Measurements from ENCODE around the gene PAEP.

Gene PAEP

DNA sequence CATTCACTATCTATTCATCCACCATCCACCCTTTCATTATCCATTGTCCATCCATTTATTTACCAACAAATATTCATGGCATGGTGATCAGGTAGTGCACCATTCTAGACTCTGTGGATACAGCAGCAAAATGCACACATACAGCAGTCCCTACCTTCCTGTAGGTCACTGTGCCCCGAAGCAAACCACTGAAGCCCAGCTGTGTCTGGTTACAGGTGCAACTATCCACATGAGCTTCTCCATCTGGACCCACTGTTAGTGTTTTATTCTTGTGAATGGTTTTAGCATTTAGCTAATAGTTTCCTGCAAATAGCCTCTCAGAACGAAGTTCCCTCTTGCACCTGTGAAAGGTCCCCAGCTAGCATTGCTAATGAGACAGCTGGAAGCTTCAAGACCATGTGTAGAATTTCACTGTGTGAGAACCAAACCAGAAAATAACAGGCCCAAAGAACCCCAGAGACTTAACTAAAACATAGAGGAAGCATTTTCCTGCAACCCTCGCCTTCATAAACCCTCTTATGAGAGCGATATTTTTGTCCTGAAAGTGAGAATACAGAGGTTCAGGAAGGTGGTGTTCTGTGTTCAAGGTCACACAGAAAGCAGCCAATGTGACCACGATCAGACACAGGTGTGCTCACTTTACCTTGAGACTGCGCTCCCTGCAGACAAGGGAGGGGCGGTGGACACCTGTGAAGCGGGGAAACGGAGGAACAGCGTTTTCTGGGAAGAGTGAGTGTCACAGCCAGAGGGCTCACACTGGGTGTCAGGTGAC, 18.5 kb downstream of the PAEP start:
- no peak for DNase-seq

DNA sequence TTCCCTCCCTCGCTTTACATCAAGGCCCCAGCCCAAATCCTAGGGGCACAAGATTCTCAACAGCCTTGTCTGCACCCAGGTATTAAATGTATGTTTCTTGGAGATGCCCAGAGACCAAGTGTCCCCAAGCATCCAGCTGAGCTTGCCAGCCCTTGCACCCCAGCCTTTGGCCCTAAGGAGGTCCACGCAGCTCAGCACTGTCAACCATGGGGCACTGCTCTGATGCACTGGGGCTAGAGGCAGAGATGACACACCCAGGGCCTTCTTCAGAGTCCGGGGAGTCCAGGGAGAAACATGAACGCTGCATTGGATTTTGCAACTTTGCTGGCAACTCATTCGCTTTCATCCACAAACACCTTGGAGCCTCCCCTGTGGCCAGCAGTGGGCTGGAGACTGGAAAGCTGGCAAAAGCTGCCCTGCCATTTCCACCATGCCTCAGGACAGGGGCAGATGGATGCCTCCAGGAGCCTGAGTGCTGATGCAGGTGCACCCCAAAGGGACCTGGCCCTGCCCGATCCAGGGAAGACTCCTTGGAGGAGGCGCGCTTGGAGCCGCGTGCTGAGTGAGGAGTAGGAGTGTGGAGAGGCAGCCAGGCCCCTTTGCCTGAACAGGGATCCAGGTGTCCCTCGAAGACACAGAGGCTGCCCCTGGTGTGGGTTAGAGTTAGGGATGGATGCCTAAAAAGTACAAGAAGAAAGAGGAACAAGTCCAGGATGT, 19.3 kb downstream of the PAEP start:
- no peak for DNase-seq

- no peak for DNase-seq
These were observed 20.3 kb downstream of the PAEP start for GRCh38 chr9:135581636-135582426.

DNA sequence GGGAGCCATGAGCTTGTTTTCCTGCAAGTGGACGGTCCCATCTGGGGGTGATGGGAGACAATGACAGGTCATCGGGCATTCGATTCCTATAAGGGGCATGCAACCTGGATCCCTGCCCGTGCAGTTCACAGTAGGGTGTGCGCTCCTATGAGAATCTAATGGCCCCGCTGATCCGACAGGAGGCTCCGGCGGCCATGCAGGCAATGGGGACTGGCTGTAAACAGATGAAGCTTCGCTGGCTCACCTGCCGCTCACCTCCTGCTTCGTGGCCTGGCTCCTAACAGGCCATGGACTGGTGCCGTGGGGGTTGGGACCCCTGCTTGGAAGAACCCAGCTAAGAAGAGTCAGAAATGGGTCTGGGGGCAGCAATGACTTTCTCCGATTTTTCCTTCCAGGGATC, 21.0 kb downstream of the PAEP start:
- no peak for DNase-seq

DNA sequence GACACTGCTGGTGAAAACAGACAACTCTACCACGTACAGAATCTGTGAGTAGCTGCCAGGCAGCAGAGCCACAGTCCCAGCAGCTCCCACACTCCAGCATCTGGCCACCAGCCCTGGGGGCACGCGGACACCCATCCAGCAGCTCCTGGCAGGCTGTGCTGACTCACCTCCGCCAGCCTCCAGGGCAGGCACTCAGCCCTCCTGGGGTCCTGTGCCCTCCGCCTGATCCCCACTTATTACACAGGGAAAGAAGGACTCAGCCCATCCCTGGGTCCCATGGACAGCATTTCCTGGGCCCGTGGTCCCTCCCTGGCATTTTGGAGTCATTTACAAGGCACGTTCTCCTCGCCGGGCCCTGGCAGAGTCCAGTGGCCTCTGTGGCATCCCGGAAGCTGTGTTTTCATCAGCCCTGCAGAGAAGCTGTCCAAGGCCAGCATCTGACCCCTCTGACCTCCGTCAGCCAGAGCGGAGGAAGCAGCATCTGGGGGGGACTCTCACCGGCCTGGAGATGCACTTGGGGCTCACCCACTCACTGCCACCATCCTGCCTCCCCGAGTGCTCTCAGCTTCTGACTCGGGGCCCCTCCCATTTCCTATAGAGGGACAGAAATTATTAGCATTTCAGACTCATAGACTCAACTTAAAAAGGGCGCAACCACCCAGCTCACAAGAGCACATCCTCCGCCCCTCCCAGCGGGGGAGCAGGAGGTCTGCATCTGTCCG, 21.6 kb downstream of the PAEP start:
- DNase-seq = no peak

GRCh38 chr9:135583688-135584011, 22.1 kb downstream of the PAEP start:
- DNase-seq = no peak

DNA sequence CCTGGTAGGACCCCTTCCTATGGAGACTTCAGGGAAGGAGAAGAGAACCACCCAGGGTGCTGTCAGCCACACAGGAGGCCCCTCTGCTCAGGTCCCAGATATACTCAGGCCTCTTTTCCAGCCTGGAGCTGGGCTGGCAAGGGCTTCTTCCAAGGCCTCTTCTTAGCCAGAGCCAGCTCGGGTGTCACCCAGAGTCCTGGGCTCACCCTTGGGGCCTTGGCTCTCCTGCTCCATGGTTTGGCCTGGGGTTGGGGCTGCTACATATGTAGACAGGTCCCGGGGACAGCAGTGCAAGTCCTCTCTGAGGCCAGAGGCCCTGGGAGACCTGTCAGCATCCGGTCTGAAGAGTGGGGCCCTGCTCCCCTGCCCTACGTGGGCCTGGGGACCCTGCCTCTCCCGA, 22.8 kb downstream of the PAEP start:
- DNase-seq = no peak

GRCh38 chr9:135584934-135585333, 23.4 kb downstream of the PAEP start:
- DNase-seq = no peak

- no peak for DNase-seq
These were observed 25.1 kb downstream of the PAEP start for GRCh38 chr9:135586601-135587109.

DNA sequence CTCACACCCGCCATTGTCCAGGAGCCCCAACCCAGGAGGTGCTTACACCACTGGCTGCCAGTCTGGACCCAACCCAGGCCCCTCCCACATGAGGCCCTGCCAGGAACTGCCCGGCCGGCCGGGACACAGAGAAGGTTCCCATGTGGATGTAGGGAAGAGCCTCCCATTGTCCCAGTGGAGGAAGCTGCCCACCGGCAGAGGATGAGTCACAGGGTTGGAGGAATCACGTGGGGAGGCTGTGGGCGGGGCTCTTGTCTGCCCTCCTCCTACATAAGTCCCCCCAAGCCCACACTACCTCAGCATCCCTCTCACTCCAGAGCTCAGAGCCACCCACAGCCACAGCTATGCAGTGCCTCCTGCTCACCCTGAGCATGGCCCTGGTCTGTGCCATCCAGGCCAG, 26.1 kb downstream of the PAEP start:
- no peak for DNase-seq

DNA sequence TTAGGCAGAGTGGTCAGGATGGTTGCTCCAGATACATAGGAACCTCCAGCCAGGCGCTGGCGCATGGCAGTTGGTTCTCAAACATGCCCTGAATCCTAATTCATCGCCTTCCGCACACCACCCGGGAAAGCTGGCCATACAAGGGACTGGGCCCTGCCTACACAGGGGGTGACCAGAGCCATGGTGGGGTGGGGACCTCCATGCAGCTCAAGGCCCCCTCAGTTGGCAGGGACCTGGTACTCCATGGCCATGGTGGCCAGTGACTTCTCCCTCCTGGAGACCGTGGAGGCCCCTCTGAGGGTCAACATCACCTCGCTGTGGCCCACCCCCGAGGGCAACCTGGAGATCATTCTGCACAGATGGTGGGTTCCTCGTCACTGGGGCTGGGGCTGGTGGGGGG, 26.8 kb downstream of the PAEP start:
- no peak for DNase-seq

DNA sequence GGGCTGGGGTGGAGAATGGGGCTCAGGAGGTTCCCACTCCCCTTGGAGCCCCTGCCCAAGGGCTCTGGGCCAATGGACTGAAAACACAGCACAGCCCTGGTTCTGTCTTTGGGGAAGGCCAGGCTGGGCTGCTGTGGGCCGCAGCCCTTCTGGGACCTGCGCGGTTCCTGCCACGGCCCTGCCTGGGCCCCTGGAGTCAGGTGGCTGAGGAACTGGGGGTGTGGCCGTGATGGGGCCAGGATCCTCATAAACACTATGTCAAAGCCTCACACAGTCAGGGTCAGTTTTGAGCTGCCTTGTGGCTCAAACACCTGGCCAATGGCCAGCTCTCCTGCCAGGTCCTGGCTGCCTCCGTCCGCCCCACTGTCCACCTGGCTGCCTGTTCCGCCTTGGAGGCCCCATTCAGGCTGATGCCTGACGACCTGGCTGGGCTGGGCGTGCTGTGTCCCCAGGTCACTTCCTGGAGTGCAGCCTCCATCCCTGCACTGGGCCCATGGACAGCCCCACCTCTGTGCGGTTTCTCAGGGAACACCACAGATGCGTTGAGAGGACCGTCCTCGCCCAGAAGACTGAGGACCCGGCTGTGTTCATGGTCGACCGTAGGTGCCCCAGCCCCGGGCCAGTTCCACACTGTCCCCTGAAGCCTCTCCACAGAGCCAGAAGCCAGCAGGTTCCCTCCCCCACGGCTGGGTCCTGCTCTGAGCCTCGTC, 27.5 kb downstream of the PAEP start:
- DNase-seq = no peak

- no peak for DNase-seq
These were observed 28.3 kb downstream of the PAEP start for GRCh38 chr9:135589596-135590485.

GRCh38 chr9:135590486-135591079, 29.0 kb downstream of the PAEP start:
- DNase-seq = no peak

- no peak for DNase-seq
These were observed 30.2 kb downstream of the PAEP start for GRCh38 chr9:135591506-135592330.

- peak in 1 of 5 experiments; percentile 1 for DNase-seq
These were observed 30.7 kb downstream of the PAEP start for GRCh38 chr9:135592331-135592590.

DNA sequence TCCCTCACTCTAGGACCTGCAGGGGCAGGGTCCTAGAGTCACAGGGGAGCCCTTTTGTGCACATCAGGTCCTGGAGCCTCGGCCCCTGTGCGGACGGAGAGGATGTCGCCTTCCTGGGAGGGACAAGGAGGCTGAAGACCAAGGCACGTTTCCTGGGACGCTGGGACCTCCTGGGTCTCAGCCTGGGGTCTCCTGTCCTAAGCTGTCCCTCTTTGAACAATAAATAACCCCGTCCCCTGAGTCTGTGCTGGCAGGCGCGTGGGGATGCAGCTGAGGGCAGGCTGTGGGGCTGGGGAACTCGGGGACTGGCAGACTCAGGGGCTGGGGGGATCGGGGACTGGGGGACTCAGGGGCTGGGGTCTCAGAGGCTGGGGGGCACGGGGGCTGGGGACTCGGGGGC, 31.1 kb downstream of the PAEP start:
- no peak for DNase-seq

DNA sequence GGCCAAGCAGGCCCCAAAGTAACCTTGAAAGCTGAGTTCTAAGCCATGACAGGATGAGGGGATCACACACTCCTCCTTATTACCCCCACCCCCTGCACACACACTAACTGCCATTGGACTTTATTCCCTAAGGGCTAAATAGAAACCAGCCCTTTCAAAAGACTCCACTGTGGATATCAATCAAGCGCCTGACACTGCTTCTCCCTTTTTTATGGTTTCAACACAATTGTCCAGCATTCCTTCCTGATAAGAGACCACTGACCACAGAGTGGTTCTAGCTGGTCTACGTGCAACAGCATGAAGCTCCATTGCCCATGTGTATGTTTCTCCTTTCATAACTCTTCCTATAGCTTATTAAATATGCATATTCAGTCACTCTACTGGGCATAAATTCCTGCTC, 34.7 kb downstream of the PAEP start:
- no peak for DNase-seq

GRCh38 chr9:135600296-135600817, 38.8 kb downstream of the PAEP start:
- no peak for DNase-seq

- DNase-seq = no peak
These were observed 40.4 kb downstream of the PAEP start for GRCh38 chr9:135601988-135602387.
